Measurements from ENCODE around the gene PLXNA4. TPM values are rescaled to one million over a fixed set of nuclear protein-coding genes. Genes with fewer than 3 reads are reported as not detected.

The PLXNA4 gene
- polyA plus RNA-seq, 2 of the 4 experiments (the other 2 are of a cell fraction): 0.12 to 0.34 TPM

DNA sequence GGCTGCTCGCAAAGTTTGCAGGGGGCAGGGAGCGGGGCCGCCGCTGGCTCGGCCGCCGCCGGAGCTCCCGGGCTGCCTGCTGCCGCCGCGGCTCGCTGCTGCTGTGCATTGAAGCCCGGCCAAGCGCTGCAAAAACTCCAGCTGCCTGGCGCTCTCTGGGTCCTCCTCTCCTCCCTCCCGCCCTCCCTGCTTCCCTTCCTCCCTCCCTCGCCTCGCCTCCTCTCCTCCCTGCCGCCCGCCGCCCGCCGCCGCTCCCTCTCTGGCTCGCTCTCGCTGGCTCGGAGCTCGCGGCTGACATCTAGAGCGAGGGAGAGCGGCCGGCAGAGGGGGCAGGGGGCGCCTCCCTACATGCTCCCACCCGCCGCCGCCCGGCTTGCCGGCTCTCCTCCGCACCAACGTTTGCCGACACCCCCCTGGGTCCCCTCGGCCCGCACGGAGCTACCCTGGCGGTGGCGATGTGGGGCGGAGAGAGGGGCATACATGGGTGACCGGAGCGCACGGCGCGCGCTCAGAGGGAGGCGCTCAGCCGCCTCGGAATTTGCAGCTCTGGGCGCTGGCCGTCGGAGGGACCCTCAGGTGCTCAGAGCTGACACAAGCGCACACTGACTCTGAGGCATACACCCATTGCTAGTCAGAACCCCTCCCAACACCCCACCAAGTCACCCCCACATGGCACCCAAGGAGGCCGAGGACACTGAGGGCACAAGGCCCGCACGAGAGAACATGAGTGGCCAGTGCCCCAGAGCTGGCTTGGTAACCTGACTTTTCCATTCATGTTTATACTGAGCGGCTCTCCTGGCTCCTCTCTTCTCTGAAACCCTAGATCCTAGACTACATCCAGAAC, 1.2 kb upstream of the PLXNA4 start (continued):
- no peak for TF ChIP-seq REST (IDR thresholded peaks at IDR 0.05)

- no peak for ATAC-seq
- CTCF ChIA-PET: interaction anchor here (1.3 to 8.5 kb wide), 5 partner anchors 11 to 1781 kb away, joined by 3 to 67 read pairs (median 7); no protein-coding TSS in a partner anchor
- no peak for FAIRE-seq
- no CpG with 5 or more reads among the region's 55 CpGs for WGBS (ENCODE audit: missing lambda C conversion rate)
- Histone ChIP-seq H3K27ac (peak overlapping the region in 1 of 2 experiments; percentile 64; a peak in 2 of 6 replicates), H3K9me3 (no peaks in the 10 kb centered on the region), H3K4me2 (peak overlapping the region; percentile 96), H3K4me1 (peaks cover 11% of the 10 kb centered on the region; the same call in 2 of the 3 replicates), H3K4me3 (peak overlapping the region; percentile 47)
- TF ChIP-seq ZSCAN20 (CRISPR knock-in tag; IDR thresholded peaks at IDR 0.05): no peak
- TF ChIP-seq FOSB (CRISPR knock-in tag; IDR thresholded peaks at IDR 0.05): no peak
- TF ChIP-seq BHLHE40 (IDR thresholded peaks at IDR 0.05; ENCODE audit: low read depth, low read length): no peak
- no peak for TF ChIP-seq RAD21 (conservative IDR thresholded peaks at IDR 0.05 in 1 of 2, IDR thresholded peaks at IDR 0.05 in 1 of 2)
- TF ChIP-seq PBX3 (IDR thresholded peaks at IDR 0.05): no peak
- TF ChIP-seq MYC (IDR thresholded peaks at IDR 0.05; ENCODE audit: borderline replicate concordance, low read length): no peak
- no peak for TF ChIP-seq RARB (CRISPR knock-in tag; IDR thresholded peaks at IDR 0.05)
- no peak for TF ChIP-seq MAFK (IDR thresholded peaks at IDR 0.05; ENCODE audit: partially characterized antibody)
- TF ChIP-seq HOXA7 (CRISPR knock-in tag; IDR thresholded peaks at IDR 0.05): no peak
- no peak for TF ChIP-seq KDM1A (IDR thresholded peaks at IDR 0.05; ENCODE audit: low read depth)
- POLR2A ChIA-PET: no interaction called here
- DNase-seq (ENCODE audit: low read depth in 1 of 2, low spot score in 1 of 2): no peak
Observed at GRCh38 chr7:132576721-132577085, 433 bp upstream of the PLXNA4 start.

- H3K4me2 ChIP-seq: peak overlapping the region; percentile 96
- no peaks in the 10 kb centered on the region for H3K9me3 ChIP-seq
- no peak overlapping the region for H3K27ac ChIP-seq
- ChIA-PET POLR2A (interaction anchor here (0.6 kb wide), 1 partner anchor 230 kb away, joined by 3 read pairs; no protein-coding TSS in a partner anchor), CTCF (interaction anchor here (2.0 kb wide), 1 partner anchor 17 kb away, joined by 7 read pairs; no protein-coding TSS in a partner anchor)
- FAIRE-seq (no peak), ATAC-seq (peak; percentile 52 to 77; a peak in 4 of 6 replicates), DNase-seq (ENCODE audit: low read depth in 1 of 2, low spot score in 1 of 2) (peak; percentile 36 to 42)
- H3K4me1 ChIP-seq: peaks cover 11% of the 10 kb centered on the region; the same call in 2 of the 3 replicates
- TF ChIP-seq RNF2 (IDR thresholded peaks at IDR 0.05; ENCODE audit: borderline replicate concordance, low read depth): no peak
- TF ChIP-seq RAD21 (conservative IDR thresholded peaks at IDR 0.05 in 1 of 2, IDR thresholded peaks at IDR 0.05 in 1 of 2): peak; percentile 17 to 26; a peak in 1 of 5 replicates
- no peak for TF ChIP-seq CBX2 (IDR thresholded peaks at IDR 0.05; ENCODE audit: borderline replicate concordance, low read depth)
- TF ChIP-seq EHMT2 (IDR thresholded peaks at IDR 0.05; ENCODE audit: low read depth): no peak
- no peak for TF ChIP-seq FOSL2 (IDR thresholded peaks at IDR 0.05)
- no peak for TF ChIP-seq FOSL2 (CRISPR knock-in tag; IDR thresholded peaks at IDR 0.05)
- no peak for TF ChIP-seq CBX8 (IDR thresholded peaks at IDR 0.05)
- TF ChIP-seq, protein P1, sequence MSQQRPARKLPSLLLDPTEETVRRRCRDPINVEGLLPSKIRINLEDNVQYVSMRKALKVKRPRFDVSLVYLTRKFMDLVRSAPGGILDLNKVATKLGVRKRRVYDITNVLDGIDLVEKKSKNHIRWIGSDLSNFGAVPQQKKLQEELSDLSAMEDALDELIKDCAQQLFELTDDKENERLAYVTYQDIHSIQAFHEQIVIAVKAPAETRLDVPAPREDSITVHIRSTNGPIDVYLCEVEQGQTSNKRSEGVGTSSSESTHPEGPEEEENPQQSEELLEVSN (IDR thresholded peaks at IDR 0.05; ENCODE audit: borderline replicate concordance, low read depth): no peak
- no peak for TF ChIP-seq HOXB5 (CRISPR knock-in tag; IDR thresholded peaks at IDR 0.05)
- peak; percentile 21; the same call in 1 of the 3 replicates for TF ChIP-seq SMC3 (IDR thresholded peaks at IDR 0.05)
- TF ChIP-seq, protein P2, sequence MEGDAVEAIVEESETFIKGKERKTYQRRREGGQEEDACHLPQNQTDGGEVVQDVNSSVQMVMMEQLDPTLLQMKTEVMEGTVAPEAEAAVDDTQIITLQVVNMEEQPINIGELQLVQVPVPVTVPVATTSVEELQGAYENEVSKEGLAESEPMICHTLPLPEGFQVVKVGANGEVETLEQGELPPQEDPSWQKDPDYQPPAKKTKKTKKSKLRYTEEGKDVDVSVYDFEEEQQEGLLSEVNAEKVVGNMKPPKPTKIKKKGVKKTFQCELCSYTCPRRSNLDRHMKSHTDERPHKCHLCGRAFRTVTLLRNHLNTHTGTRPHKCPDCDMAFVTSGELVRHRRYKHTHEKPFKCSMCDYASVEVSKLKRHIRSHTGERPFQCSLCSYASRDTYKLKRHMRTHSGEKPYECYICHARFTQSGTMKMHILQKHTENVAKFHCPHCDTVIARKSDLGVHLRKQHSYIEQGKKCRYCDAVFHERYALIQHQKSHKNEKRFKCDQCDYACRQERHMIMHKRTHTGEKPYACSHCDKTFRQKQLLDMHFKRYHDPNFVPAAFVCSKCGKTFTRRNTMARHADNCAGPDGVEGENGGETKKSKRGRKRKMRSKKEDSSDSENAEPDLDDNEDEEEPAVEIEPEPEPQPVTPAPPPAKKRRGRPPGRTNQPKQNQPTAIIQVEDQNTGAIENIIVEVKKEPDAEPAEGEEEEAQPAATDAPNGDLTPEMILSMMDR (IDR thresholded peaks at IDR 0.05): peak; percentile 23; the same call in 1 of the 3 replicates
- WGBS (ENCODE audit: missing lambda C conversion rate): 8% methylated on average over 21 of the region's 27 CpGs
- H3K4me3 ChIP-seq: peak overlapping the region; percentile 47
Observed at GRCh38 chr7:132575419-132575981, 770 bp downstream of the PLXNA4 start.

Data from A549 (cell line).